ENCODE data around the gene BLTP3B.

BLTP3B gene

GRCh38 chr12:100133200-100133599 lies 9.5 kb downstream of the BLTP3B start:
- DNase-seq (ENCODE audit: low read depth) = no peak
- TF ChIP-seq CTCF (conservative IDR thresholded peaks at IDR 0.05; ENCODE audit: low read depth, low read length) = no peak

GRCh38 chr12:100128512-100128908 lies 14.2 kb downstream of the BLTP3B start:
- TF ChIP-seq CTCF (conservative IDR thresholded peaks at IDR 0.05; ENCODE audit: low read depth, low read length) = peak; percentile 43
- no peak overlapping the region for H3K4me3 ChIP-seq (ENCODE audit: low read length)
- DNase-seq (ENCODE audit: low read depth) = no peak

More at GRCh38 chr12:100133200-100133599, 9.5 kb downstream of the BLTP3B start:
- no peak overlapping the region for H3K4me3 ChIP-seq (ENCODE audit: low read length)

GRCh38 chr12:100127766-100128511 lies 14.7 kb downstream of the BLTP3B start:
- no peak for TF ChIP-seq CTCF (conservative IDR thresholded peaks at IDR 0.05; ENCODE audit: low read depth, low read length)
- no peak for DNase-seq (ENCODE audit: low read depth)
- no peak overlapping the region for H3K4me3 ChIP-seq (ENCODE audit: low read length)

- TF ChIP-seq CTCF (conservative IDR thresholded peaks at IDR 0.05; ENCODE audit: low read depth, low read length) = no peak
- DNase-seq (ENCODE audit: low read depth) = no peak
- H3K4me3 ChIP-seq (ENCODE audit: low read length) = no peak overlapping the region
Observed at GRCh38 chr12:100123316-100124095, 19.2 kb downstream of the BLTP3B start.

- TF ChIP-seq CTCF (conservative IDR thresholded peaks at IDR 0.05; ENCODE audit: low read depth, low read length) = no peak
- H3K4me3 ChIP-seq (ENCODE audit: low read length) = no peak overlapping the region
- no peak for DNase-seq (ENCODE audit: low read depth)
Observed at GRCh38 chr12:100120355-100120754, 22.3 kb downstream of the BLTP3B start.

- TF ChIP-seq CTCF (conservative IDR thresholded peaks at IDR 0.05; ENCODE audit: low read depth, low read length) = no peak
- H3K4me3 ChIP-seq (ENCODE audit: low read length) = no peak overlapping the region
- DNase-seq (ENCODE audit: low read depth) = no peak
Observed at GRCh38 chr12:100115291-100115690, 27.4 kb downstream of the BLTP3B start.

Measured in retinal pigment epithelial cell (primary cell).